ENCODE data around the gene DCAF7.

Gene DCAF7, protein sequence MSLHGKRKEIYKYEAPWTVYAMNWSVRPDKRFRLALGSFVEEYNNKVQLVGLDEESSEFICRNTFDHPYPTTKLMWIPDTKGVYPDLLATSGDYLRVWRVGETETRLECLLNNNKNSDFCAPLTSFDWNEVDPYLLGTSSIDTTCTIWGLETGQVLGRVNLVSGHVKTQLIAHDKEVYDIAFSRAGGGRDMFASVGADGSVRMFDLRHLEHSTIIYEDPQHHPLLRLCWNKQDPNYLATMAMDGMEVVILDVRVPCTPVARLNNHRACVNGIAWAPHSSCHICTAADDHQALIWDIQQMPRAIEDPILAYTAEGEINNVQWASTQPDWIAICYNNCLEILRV

DNA sequence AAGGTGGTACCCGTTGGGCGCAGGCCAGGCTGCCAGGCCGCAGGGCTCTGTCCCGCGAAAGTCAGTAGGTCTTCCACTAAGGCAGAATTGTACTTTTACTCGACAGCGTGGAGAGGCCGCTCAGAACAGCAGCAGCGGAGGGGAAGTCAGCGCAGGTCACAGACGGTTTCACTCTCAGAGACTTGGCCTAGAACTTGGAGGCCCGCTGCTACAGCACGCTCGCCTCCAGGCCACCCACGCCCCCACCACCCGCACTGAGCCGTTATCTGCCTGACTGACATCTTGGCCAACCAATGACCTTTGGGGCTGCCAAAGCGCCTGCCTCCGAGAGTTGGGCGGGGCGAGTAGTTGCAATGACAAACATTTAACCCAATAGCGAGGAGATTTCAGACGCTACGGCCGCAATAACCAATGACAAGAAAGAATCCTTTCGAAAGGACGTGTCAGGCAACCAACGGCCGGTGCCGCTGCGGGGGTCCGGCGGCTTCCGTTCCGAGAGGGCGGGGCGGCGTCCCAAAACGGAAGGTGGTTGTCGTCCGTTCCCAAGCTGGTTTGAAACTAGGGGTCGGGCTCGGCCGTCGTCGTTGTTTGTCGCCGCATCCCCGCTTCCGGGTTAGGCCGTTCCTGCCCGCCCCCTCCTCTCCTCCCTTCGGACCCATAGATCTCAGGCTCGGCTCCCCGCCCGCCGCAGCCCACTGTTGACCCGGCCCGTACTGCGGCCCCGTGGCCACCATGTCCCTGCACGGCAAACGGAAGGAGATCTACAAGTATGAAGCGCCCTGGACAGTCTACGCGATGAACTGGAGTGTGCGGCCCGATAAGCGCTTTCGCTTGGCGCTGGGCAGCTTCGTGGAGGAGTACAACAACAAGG is at the start of gene DCAF7:
Gene DCAF7 (plus strand): TSS at position 532 of the 871 bp plus-strand sequence. CDS start 201 bp downstream, at position 733.
- DNase-seq: peak; percentile 96

DNA sequence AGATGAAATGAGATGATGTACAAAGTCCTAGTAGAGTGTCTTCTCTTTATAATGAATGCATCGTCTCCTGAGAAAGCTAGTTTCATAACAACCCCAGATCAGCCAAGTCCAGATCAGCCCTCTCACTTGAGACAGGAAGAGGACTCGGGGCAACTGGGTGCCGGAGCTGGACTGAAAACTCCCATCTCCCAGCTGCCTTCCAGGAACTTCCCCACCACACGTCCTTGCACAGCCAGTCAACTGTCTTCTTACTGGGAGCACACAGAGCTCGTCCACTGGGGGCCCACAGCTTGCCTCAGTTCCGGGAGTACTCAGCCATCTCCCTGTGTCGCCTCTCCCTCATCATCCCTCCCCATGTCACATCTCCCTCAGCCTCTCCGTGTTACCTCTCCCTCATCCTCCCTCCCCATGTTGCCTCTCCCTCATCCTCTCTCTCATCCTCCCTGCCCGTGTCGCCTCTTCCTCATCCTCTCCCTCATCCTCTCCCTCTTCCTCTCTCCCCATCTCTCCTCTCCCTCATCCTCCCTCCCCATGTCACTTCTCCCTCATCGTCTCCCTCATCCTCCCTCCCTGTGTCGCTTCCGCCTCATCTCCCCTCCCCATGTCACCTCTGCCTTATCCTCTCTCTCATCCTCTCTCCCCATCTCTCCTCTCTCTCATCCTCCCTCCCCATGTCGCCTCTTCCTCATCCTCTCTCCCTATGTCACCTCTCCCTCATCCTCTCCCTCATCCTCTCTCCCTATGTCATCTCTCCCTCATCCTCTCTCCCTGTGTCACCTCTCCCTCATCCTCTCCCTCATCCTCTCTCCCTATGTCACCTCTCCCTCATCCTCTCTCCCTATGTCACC is 49.5 kb upstream of the DCAF7 start:
- DNase-seq: no peak

DNA sequence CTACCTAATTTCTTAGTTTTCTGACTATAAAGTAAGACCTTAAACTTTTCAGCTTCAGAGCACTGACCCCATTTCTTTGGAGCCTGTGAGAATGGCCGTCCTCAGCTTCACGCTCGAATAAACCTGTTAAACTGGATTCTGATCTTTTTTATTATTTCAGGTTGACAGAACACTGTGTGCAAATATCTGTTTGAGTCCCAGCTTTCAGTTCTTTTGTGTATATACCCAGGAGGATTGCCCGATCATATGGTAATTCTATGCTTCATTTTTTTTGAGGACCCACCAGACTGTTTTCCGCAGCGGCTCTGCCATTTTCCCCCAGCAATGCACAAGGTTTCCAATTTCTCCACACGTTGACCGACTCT is 47.0 kb upstream of the DCAF7 start:
- no peak for DNase-seq

DNA sequence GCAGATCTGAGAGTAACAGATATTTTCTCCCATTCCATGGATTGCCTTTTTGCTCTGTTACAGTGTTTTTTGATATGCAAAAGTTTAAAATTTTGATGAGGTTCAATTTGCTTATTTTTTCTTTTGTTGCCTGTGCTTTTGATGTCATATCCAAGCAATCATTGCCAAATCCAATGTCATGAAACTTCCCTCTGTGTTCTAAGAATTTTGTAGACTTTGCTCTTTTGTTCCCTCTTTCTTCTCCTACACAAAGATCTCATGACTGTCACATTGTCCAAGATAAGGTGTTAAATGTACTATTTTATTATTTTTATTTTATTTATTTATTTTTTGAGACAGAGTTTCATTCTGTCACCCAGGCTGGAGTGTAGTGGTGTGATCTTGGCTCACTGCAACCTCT is 46.0 kb upstream of the DCAF7 start:
- no peak for DNase-seq

DNA sequence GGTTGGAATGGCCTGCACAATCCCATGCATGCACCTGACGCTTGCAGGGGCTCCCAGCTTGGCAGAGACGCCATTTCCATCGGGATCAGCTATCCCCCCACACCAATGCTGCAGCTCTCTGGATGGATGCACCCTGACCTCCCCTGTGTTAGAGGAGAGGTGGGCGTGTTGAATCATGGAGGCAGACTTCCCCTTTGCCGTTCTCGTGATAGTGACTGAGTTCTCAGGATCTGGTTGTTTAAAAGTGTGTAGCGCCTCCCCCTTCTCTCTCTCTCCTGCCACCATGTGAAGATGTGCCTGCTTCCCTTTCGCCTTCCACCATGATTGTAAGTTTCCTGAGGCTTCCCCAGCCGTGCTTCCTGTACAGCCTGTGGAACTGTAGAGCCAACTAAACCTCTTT is 44.9 kb upstream of the DCAF7 start:
- no peak for DNase-seq

DNA sequence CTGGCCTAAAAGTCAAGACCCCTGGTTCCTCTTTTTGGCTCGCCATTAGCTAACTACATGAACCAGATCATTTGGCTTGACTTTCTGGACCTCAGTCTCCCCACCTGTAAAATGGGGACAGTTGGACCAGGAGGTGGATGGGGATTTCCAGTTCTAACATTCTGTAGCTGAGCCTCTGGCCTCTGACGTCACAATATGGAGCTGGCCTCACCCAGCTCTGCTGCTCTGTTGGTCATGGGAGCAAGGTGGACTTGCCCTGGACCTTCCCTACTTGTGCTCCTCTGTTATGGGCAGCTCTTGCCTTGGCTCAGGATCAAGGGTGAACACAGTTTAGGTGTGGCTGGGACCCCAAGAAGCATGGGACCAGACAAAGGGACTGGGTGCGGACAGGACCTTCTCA is 43.6 kb upstream of the DCAF7 start:
- no peak for DNase-seq

DNA sequence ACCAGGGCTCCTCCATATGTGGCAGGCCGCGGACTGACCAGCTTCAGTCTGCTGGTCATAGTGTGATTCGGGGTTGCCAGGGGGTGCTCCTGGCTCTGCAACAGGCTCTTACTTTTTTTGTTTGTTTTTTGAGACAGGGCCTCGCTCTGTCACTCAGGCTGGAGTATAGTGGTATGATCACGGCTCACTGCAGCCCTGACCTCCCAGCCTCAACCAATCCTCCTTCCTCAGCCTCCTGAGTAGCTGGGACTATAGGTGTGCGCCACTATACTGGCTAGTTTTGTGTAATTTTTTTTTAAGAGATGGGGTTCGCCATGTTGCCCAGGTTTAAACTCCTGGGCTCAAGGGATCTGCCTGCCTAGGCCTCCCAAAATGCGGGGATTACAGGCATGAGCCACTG is 38.9 kb upstream of the DCAF7 start:
- DNase-seq: no peak

DNA sequence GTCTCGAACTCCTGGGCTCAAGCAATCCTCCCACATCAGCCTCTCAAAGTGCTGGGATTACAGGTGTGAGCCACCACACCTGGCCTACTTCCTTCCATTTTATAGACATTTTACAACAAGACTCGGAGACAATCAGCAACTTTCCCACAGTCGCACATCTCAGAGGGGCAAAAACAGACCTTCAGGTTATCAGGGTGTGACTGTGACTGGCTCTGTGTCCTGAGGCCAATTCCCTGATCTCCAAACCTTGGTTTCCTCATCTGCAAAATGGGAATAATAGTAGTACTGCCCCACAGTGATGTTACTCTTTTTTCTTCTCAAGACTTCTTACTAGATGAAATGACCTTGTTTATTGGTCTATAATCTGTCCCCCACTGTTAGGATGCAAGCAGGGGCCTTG is 37.9 kb upstream of the DCAF7 start:
- DNase-seq: no peak

DNA sequence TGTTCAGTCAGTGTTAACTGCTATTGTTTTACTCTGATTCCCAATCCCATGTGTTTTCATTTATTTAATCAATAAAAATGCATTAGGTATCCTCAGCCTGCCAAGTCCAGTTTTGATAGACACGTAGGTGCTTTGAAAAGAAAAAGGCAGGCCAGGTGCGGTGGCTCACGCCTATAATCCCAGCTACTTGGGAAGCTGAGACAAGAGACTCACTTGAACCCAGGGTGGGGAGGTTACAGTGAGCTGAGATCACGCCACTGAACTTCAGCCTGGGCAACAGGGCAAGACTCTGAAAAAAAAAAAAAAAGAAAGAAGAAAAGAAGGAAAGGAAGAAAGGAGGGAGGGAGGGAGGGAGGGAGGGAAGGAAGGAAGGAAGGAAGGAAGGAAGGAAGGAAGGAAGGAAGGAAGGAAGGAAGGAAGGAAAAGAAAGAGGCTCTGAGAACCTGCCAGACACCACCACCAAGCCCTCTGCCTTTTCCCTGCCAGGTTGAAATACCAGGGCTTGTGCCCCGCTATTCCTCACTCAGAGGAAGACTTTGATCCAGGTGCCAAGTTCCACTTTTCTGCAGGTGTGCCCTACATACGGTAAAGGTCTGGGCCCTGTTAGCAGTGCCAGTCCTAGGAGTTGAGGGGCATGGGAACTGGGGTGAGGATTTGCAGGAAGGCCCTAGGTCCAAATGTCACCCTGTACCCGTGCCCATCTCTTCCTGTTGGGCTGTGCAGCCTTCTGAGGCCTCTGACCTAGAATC is 37.2 kb upstream of the DCAF7 start:
- DNase-seq: no peak

DNA sequence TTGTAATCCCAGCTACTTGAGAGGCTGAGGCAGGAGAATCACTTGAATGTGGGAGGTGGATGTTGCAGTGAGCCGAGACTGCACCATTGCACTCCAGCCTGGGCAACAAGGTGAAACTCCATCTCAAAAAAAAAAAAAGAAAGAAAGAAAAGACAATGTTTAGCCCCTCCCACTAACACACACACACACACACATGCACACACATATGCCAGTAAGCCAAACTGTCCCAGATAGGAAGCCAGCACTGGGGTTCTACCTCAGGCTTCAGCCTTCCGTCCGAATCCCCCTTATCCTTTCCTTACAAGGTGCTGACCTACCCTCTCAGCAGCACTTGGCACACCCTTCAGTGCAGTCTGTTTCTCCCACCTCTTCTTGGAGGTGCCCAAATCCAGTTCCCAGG is 35.8 kb upstream of the DCAF7 start:
- no peak for DNase-seq

DNA sequence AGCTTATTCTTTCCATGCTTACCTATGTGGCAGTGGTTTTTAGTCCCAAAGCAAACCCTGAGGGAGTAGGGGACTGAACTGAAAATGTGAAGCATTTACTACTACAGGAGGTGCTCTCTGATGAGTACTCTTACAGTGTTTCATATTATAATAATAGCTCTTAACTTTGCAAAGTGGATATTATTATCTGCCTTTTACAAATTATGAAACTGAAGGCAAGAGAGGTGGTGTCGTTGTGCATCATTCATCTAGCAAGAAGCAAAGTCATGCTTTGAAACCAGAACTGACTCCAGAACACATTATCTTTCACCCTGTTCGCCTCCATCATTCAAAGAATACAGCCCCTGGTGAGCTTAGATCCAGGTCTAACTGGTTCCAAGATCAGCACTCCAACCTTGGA is 35.3 kb upstream of the DCAF7 start:
- no peak for DNase-seq

DNA sequence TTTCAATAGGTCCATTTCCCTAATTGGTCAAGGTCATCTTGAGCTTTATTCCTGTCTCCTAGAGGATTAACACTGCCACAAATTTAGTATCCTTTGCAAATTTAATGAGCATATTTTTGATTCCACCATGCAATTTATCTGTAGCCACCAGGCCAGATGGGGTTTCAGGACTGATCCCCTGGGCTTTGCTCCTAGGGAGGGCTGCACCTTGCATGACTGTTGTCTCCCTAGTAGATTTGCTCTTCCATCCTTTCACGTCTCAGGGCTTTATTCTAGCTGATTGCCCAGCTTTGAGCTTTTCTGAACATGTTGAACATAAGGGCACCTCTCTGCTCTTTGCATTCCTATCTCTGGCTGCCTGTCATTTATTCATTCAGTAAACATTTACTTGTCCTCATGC is 34.9 kb upstream of the DCAF7 start:
- no peak for DNase-seq

DNA sequence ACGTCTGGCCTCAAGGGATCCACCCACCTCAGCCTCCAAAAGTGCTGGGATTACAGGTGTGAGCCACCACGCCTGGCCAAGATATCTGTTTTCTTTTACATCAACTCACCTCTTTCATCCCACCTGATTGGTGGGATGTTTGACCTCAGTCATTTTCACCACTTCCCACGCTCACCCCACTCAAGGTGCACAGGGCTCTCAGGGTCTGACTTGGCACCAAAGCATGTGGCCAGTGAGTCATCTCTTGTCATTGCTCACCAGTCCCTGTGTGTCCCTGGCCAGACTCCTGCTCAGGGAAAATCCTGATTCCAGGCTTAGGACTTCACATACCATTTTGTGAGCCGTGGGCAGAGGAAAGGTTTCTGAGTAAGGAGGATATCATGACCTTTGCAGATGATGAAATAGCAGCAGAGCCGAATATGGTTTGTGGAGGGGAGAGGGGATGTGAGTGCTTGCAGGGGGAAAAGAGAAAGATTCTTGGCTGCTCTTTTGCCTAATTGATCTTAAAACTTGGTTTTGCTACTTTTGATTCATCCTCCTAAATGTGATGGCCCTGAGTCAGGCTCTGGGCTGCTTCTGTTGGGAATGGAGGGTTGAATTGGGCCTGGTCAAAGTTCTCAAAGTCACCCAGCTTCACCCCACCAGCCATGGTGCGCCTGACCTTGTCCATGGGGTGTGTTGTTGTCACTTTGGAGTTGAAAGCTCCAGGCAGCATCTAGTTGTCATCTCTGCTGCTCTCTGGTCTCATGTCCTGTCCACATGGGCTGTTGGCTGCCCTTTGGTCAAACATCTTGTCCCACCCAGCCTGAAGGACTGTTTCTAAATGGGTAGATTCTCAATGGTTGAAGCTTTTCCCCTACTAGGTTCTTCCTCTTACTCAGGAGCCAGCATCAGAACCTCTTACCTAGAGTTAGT is 33.1 kb upstream of the DCAF7 start:
- DNase-seq: no peak

DNA sequence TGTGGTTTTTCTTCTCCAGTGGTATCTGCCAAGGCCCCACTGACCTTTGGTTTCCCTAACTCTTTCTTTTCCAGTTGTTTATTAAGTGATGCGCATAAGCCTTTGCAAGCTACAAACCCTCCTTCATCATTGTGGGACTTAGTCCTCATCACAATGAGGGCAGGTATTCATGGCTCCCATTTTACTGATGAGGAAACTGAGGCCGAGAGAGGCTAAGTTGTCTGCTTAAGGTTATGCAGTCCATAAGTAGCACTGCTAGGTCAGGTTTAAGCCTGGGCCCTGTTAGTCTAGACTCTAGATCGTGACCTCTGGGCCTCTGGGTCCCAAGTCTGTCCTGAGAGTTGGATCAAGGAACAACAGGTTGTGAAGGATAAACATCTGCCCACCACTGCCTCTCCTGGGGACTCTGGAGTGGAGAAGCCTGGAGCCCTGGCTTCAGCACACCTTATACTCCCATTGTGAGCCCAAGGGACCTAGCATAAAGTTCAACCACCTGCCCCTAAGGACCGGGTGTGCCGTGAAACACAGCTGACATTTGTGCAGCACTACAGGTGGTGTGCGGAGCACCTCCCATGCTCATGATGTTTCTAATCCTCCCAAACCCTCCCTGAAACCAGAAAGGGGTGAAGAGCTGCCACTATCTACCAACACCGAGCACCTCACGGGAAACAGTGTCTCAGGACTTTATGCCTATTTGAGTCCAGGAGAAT is 32.3 kb upstream of the DCAF7 start:
- DNase-seq: no peak

DNA sequence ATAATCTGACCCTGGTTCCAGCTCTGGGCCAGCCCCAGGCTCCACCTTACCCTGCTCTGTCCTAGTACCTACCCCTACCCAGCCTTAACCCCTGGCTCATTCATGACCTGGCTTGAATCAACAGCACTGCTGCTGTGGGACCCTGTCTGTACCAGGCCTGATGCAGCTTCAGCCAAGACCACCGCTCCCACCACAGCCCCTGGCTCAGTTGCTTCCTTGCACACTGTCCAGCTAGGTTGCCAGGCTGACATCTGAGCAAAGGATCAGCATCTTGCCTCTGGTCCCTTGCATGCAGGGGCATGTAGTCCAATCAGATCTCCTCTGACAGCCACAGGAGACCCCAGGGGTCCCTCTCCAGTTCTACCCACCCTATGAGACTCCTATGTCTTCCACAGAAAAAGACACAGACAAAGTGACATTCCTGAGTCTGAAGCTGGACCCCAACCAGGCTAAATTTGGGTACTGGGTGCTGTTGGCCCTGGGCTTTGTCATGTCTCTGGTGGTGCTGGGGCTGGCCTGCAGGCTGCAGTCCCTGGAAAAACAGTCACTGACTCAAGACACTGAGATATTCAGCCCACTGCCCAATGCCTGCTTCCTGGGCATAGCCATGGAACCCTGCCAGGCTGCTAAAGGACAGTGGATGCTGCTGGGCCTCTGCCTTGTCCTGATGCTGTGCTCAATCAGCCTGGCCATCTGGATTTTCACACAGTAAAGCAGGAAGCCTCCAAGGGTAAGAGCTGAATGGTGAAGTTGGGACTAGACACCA is 31.0 kb upstream of the DCAF7 start:
- no peak for DNase-seq

DNA sequence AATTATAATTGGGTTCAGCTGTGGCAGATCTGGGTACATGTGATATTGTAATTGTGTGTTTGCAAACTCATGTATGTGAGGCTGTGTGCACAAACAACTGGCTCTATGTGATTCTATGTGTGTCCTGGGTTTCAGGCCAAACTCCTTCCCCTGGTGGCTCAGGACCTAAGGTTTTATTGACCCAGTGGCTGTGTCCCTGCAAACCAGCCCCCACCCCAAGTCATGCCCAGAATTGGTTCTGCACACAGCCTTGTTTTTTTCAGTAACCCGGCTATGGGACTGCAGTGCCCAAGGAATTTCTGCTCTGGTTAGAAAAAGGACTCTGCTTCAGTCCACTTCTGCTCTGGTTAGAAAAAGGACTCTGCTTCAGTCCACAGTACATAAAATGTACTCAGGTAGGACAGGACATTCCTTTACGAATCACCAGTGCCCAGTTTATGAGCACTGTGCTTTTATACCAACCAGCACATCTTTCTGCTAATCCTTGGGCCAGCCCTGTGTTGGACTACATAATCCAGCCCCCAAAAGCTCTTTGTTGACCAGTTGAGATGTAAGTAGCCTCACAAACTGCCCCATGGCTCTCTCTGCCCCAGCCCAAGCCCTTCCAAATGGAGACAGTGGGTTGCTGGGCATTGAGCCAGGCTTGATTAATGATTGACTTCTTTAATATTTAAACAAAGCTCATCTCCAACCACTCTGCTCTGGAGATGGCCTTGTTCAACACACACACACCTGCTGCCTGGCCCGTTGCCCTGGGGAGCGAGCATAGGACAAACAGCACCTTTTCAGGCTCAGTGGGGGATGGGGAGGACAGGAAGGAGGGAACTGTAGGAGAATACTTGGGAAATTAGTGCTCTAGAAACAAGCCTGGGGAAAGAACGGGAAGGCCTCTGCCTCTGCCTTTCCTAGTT is 30.1 kb upstream of the DCAF7 start:
- DNase-seq: peak; percentile 26

DNA sequence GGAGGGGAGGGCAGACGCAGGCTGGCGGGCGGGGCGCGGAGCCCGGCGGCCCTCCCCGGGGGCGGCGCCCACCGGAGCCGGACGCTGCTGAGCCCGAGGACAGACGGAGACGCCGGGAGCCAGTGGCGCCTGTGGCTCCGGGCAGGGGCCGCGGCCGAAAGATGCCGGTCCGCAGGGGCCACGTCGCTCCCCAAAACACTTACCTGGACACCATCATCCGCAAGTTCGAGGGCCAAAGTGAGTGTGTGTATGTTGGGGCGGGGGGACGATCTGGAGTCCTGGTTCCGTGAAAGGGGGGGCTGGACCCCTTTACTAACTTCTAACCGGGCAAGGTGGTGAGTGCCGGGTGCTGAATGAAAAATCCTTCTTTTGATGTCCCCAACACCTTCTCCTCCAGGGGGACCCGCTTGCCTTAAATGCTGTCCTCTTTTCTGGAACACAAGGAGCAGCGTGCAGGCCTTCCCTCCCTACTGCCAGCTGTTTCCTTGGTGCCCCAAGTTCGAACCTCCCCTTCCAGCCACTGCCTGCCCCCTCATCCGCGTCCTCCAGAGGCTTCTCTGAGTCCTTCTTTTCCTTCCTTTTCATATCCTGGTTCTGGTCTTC is 26.9 kb upstream of the DCAF7 start, which contains the start of gene KCNH6:
Gene KCNH6 (plus strand): TSS at position 106 of the 603 bp plus-strand sequence. CDS start 56 bp downstream, at position 162.
- no peak for DNase-seq

DNA sequence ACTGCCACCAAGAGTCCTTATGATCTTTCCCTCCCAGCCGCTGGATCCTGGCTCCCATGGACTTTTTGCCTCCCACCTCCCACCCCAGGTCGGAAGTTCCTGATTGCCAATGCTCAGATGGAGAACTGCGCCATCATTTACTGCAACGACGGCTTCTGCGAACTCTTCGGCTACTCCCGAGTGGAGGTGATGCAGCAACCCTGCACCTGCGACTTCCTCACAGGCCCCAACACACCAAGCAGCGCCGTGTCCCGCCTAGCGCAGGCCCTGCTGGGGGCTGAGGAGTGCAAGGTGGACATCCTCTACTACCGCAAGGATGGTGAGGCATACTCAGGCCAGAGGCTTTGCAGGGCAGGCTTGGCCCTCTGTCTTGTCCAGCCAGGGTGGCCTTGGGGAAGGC is 26.2 kb upstream of the DCAF7 start:
- DNase-seq: no peak

All from NCI-H1417 treated with DMSO at 0.1 percent for 48 hours (cell line).